ENCODE measurements around the gene PPP1CA.

Gene PPP1CA

DNA sequence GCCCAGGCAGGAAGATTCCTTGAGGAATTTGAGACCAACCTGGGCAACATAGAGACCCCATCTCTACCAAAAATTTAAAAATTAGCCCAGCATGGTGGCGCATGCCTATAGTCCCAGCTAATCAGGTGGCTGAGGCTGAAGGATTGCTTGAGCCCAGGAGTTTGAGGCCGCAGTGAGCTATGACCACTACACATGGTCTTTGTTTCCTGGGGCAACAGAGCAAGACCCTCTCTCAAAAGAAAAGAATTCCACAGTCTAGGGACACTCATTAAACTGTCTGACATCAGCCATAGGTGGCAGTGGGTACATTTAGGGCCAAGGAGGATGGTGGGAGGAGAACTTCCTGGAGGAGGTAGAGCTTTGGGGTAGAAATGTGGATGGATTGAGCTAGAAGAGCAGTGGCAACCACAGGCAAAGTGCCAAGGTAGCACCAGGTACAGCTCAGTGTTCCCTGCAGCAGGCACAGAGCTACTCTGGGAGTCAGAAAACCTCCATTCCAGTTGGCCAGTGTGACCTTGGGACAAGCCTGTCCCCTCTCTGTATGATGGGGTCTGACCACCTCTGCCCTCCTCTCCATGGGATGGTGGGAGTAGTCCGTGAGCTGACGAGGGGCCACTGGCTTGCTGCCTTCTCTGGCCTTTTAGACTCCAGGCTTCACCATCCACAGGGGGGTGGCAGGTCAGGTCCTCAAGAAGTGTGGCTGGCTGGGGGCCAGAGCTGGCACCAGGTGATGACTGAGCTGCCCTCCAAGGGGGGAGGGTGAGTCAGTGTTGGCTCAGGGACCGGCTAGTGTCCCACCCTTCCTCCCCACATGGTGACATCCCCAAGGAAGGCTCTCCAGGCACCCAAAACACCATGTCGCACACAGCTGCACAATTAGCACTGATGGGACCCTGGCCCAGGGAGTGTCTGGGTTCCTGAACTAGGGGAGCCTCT, 24.5 kb downstream of the PPP1CA start:
- Histone ChIP-seq H3K18ac (ENCODE audit: low read length) (no peak overlapping the region), H2BK5ac (ENCODE audit: low read depth, low read length, poor library complexity) (no peak overlapping the region), H3K27ac (ENCODE audit: low read depth, low read length) (no peak overlapping the region), H4K91ac (ENCODE audit: low read depth, low read length) (peak overlapping the region; percentile 8), H3K4me3 (ENCODE audit: low read depth, low read length) (no peak overlapping the region), H4K8ac (ENCODE audit: low read depth, low read length) (no peak overlapping the region), H2BK120ac (ENCODE audit: insufficient read depth, low read length, poor library complexity) (no peak overlapping the region), H2AFZ (ENCODE audit: insufficient read depth, low read length, poor library complexity) (no peak overlapping the region), H2BK12ac (ENCODE audit: low read length) (no peak overlapping the region), H3K9ac (ENCODE audit: low read length) (no peak overlapping the region), H3K4me1 (ENCODE audit: control insufficient read depth in 1 of 2, insufficient read depth in 2 of 2, low read length in 2 of 2) (peaks cover 19 to 26% of the 10 kb centered on the region in 2 experiments), H4K12ac (ENCODE audit: low read depth, low read length) (no peak overlapping the region), H3K23ac (ENCODE audit: low read length) (no peak overlapping the region), H3K9me3 (ENCODE audit: insufficient read depth, low read depth, low read length) (peaks cover 1% of the 10 kb centered on the region), H3K79me2 (ENCODE audit: control insufficient read depth, insufficient read depth, low read length, poor library complexity) (peaks cover 5% of the 10 kb centered on the region), H3K36me3 (ENCODE audit: control insufficient read depth in 1 of 2, insufficient read depth in 2 of 2, low read length in 2 of 2) (no peaks in the 10 kb centered on the region), H3K27me3 (ENCODE audit: insufficient read depth, low read length) (peaks cover 15% of the 10 kb centered on the region), H3K4me2 (ENCODE audit: low read length) (no peak overlapping the region), H3K4ac (ENCODE audit: low read depth, low read length) (no peak overlapping the region), H3K14ac (ENCODE audit: low read length) (no peak overlapping the region), H3K79me1 (ENCODE audit: low read length) (peaks cover 27% of the 10 kb centered on the region), H2AK5ac (ENCODE audit: low read length) (no peak overlapping the region)
- no CpG with 5 or more reads among the region's 6 CpGs for WGBS (ENCODE audit: extremely low coverage, insufficient coverage, insufficient read length)
- no peak for DNase-seq

DNA sequence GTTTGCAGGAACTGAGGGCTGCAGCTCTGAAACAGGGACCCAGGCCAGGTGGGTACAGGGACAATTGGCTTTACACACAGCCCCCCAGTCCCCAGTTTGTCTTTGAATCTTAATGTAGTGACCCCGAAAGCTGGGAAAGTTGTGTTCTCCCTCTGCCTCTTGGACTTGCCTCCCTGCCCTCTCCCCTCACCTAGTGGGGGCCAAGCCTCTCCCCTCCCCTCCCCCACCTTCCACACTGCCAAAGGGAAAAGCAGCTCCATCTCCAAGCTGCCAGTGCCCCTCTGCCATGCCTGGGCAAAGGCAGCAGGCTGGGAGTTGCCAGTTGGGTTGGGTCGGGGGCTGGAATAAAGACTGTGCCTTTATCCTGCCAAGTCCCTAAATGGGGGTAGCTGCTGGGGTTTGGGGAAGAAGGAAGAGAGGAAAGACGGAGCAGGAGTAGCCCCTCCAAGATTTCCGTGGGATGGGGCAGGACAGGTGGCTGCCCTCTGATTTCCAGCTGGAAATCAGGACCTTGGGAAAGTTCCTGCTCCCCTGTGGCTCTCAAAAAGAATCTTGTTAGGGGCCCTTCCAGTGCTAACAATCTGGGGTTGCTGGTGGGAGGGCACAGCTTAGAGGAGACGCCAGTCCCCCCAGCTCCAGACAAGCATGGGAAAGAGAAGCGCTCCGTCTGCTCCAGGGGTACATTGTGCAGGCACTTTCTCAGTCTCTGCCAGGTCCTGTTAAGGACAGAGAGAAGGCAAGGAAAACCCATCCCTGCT, 25.4 kb downstream of the PPP1CA start:
- no CpG with 5 or more reads among the region's 7 CpGs for WGBS (ENCODE audit: extremely low coverage, insufficient coverage, insufficient read length)
- peaks cover 5% of the 10 kb centered on the region for H3K79me2 ChIP-seq (ENCODE audit: control insufficient read depth, insufficient read depth, low read length, poor library complexity)
- H4K8ac ChIP-seq (ENCODE audit: low read depth, low read length): no peak overlapping the region
- H2BK120ac ChIP-seq (ENCODE audit: insufficient read depth, low read length, poor library complexity): no peak overlapping the region
- H3K4me3 ChIP-seq (ENCODE audit: low read depth, low read length): no peak overlapping the region
- no peak overlapping the region for H3K14ac ChIP-seq (ENCODE audit: low read length)
- H3K18ac ChIP-seq (ENCODE audit: low read length): no peak overlapping the region
- no peak overlapping the region for H4K12ac ChIP-seq (ENCODE audit: low read depth, low read length)
- H3K4ac ChIP-seq (ENCODE audit: low read depth, low read length): no peak overlapping the region
- peaks cover 28 to 35% of the 10 kb centered on the region in 2 experiments for H3K4me1 ChIP-seq (ENCODE audit: control insufficient read depth in 1 of 2, insufficient read depth in 2 of 2, low read length in 2 of 2)
- no peak for DNase-seq
- no peak overlapping the region for H2AFZ ChIP-seq (ENCODE audit: insufficient read depth, low read length, poor library complexity)
- peak overlapping the region; percentile 44 for H2AK5ac ChIP-seq (ENCODE audit: low read length)
- no peak overlapping the region for H3K9ac ChIP-seq (ENCODE audit: low read length)
- H2BK5ac ChIP-seq (ENCODE audit: low read depth, low read length, poor library complexity): no peak overlapping the region
- H3K27ac ChIP-seq (ENCODE audit: low read depth, low read length): no peak overlapping the region
- peaks cover 30% of the 10 kb centered on the region for H3K79me1 ChIP-seq (ENCODE audit: low read length)
- H3K23ac ChIP-seq (ENCODE audit: low read length): no peak overlapping the region
- H2BK12ac ChIP-seq (ENCODE audit: low read length): no peak overlapping the region
- H3K36me3 ChIP-seq (ENCODE audit: control insufficient read depth in 1 of 2, insufficient read depth in 2 of 2, low read length in 2 of 2): no peaks in the 10 kb centered on the region
- H3K4me2 ChIP-seq (ENCODE audit: low read length): no peak overlapping the region
- H3K27me3 ChIP-seq (ENCODE audit: insufficient read depth, low read length): peaks cover 15% of the 10 kb centered on the region
- H4K91ac ChIP-seq (ENCODE audit: low read depth, low read length): no peak overlapping the region
- peaks cover 1% of the 10 kb centered on the region for H3K9me3 ChIP-seq (ENCODE audit: insufficient read depth, low read depth, low read length)

DNA sequence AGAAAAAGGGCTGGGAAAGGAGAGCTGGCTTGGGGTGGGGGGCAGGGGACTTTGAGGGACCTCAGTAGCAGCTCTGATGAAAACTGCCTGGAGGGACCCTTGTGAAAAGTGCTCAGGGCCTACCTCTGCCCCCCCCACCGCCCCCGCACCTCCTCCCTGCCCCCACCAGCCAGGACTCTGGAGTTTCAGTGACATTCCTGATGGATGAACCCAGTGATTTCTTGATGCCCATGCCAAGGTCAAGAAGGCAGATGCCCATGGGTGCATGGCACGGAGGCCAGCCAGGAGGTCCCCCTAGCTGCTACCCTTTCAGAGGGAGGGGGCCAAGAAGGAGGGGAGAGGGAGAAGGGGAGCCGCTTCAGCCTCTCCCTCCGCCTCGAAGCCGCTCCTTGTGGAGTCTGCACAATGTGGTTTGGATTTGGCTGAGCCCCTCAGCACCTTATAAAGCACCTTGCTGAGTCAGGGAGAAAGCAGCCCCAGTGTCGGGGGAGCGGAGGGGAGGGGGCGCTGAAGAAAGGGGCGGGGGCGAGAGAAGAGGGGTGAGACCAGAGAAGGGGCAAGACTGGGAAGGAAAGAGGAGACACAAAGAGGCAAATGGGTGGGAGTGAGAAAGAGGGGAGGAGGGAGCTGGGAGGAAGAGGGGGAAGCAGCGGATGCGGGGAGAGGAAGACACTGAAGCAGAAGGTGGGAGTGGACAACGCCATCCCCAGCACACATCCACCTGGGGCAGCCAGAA, 26.2 kb downstream of the PPP1CA start:
- Histone ChIP-seq H3K79me2 (ENCODE audit: control insufficient read depth, insufficient read depth, low read length, poor library complexity) (peaks cover 5% of the 10 kb centered on the region), H2AFZ (ENCODE audit: insufficient read depth, low read length, poor library complexity) (no peak overlapping the region), H4K91ac (ENCODE audit: low read depth, low read length) (no peak overlapping the region), H2AK5ac (ENCODE audit: low read length) (peak overlapping the region; percentile 69), H3K9me3 (ENCODE audit: insufficient read depth, low read depth, low read length) (peaks cover 1% of the 10 kb centered on the region), H3K4me1 (ENCODE audit: control insufficient read depth in 1 of 2, insufficient read depth in 2 of 2, low read length in 2 of 2) (peaks cover 35 to 42% of the 10 kb centered on the region in 2 experiments), H2BK120ac (ENCODE audit: insufficient read depth, low read length, poor library complexity) (no peak overlapping the region), H3K4ac (ENCODE audit: low read depth, low read length) (no peak overlapping the region), H3K79me1 (ENCODE audit: low read length) (peaks cover 30% of the 10 kb centered on the region), H2BK5ac (ENCODE audit: low read depth, low read length, poor library complexity) (no peak overlapping the region), H3K27me3 (ENCODE audit: insufficient read depth, low read length) (peaks cover 15% of the 10 kb centered on the region), H2BK12ac (ENCODE audit: low read length) (no peak overlapping the region), H4K8ac (ENCODE audit: low read depth, low read length) (no peak overlapping the region), H3K9ac (ENCODE audit: low read length) (no peak overlapping the region), H3K4me3 (ENCODE audit: low read depth, low read length) (no peak overlapping the region), H3K27ac (ENCODE audit: low read depth, low read length) (no peak overlapping the region), H3K14ac (ENCODE audit: low read length) (no peak overlapping the region), H3K4me2 (ENCODE audit: low read length) (peak overlapping the region; percentile 37), H3K36me3 (ENCODE audit: control insufficient read depth in 1 of 2, insufficient read depth in 2 of 2, low read length in 2 of 2) (no peaks in the 10 kb centered on the region), H4K12ac (ENCODE audit: low read depth, low read length) (no peak overlapping the region), H3K18ac (ENCODE audit: low read length) (no peak overlapping the region), H3K23ac (ENCODE audit: low read length) (no peak overlapping the region)
- WGBS (ENCODE audit: extremely low coverage, insufficient coverage, insufficient read length): no CpG with 5 or more reads among the region's 15 CpGs
- no peak for DNase-seq

DNA sequence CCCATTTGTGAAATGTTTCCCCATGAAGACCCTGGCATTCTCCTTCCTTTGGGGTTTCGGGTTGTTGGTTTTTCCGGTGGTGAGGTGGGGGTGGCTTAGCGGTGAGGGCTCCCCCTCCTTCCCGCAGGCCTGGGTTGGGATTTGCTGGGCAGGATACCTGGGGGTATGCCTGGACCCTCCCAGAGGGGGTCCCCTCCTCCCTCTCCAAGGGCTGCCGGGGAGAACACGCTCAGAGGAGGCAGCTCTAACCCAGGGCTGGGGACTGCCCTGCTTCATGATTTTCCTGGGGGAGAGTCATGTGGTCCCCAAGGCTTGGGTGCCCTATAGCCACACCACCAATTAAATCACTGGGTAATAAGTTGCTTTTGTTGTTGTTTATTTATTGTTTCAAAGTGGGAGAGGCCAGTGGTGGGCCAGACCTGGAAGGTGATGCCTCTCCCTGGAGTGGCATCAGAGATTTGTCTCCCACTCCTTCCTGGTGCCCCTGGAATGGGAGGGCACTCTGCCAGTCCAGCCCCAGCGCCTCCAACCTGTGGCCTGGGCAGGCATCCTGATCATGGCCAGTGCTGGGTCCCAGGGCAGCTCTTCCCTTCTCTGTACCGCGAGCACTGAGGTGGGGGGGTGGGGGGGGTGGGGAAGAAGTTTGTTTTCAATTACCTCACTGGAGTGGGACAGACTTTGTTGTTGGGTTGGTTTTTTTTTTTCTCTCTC, 26.9 kb downstream of the PPP1CA start:
- Histone ChIP-seq H2BK12ac (ENCODE audit: low read length) (peak overlapping the region; percentile 15), H3K23ac (ENCODE audit: low read length) (no peak overlapping the region), H4K8ac (ENCODE audit: low read depth, low read length) (peak overlapping the region; percentile 46), H2BK120ac (ENCODE audit: insufficient read depth, low read length, poor library complexity) (peak overlapping the region; percentile 18), H3K9ac (ENCODE audit: low read length) (no peak overlapping the region), H3K14ac (ENCODE audit: low read length) (peak overlapping the region; percentile 36), H4K91ac (ENCODE audit: low read depth, low read length) (peak overlapping the region; percentile 50), H3K4me2 (ENCODE audit: low read length) (peak overlapping the region; percentile 72), H4K12ac (ENCODE audit: low read depth, low read length) (peak overlapping the region; percentile 35), H3K4ac (ENCODE audit: low read depth, low read length) (no peak overlapping the region), H2AK5ac (ENCODE audit: low read length) (no peak overlapping the region), H3K9me3 (ENCODE audit: insufficient read depth, low read depth, low read length) (peaks cover 1% of the 10 kb centered on the region), H2AFZ (ENCODE audit: insufficient read depth, low read length, poor library complexity) (no peak overlapping the region), H3K4me3 (ENCODE audit: low read depth, low read length) (no peak overlapping the region), H3K18ac (ENCODE audit: low read length) (peak overlapping the region; percentile 22), H3K4me1 (ENCODE audit: control insufficient read depth in 1 of 2, insufficient read depth in 2 of 2, low read length in 2 of 2) (peaks cover 39 to 47% of the 10 kb centered on the region in 2 experiments), H3K79me1 (ENCODE audit: low read length) (peaks cover 29% of the 10 kb centered on the region), H3K36me3 (ENCODE audit: control insufficient read depth in 1 of 2, insufficient read depth in 2 of 2, low read length in 2 of 2) (no peaks in the 10 kb centered on the region), H3K27ac (ENCODE audit: low read depth, low read length) (peak overlapping the region; percentile 34), H2BK5ac (ENCODE audit: low read depth, low read length, poor library complexity) (no peak overlapping the region), H3K27me3 (ENCODE audit: insufficient read depth, low read length) (peaks cover 15% of the 10 kb centered on the region), H3K79me2 (ENCODE audit: control insufficient read depth, insufficient read depth, low read length, poor library complexity) (peaks cover 5% of the 10 kb centered on the region)
- no CpG with 5 or more reads among the region's 9 CpGs for WGBS (ENCODE audit: extremely low coverage, insufficient coverage, insufficient read length)
- DNase-seq: no peak
